SHP77 treated with DMSO at 0.1 percent for 48 hours (cell line): ENCODE measurements around the gene DPF1.
"Not testable (repeated sequence)": the region's sequence is repeated elsewhere in the genome, so short reads cannot be mapped to it uniquely, and the experiment has no call there.

Experiments
- DNase-seq: peaks from one replicate; lab custom pipeline; 2025; lab: John Stamatoyannopoulos, UW

DPF1 gene

GRCh38 chr19:38224014-38224862 is at the start of gene DPF1:
Gene DPF1, minus strand, starts transcription at chr19:38224222. Its CDS starts 80 bp downstream, at chr19:38224142.
- peak; percentile 61 for DNase-seq

GRCh38 chr19:38273499-38273898 is 49.5 kb upstream of the DPF1 start:
- no peak for DNase-seq

GRCh38 chr19:38270587-38271167 is 46.7 kb upstream of the DPF1 start:
- no peak for DNase-seq

GRCh38 chr19:38268539-38268938 is 44.5 kb upstream of the DPF1 start:
- DNase-seq, result no peak

- no peak for DNase-seq
These were observed 43.9 kb upstream of the DPF1 start for GRCh38 chr19:38267761-38268483.

GRCh38 chr19:38266981-38267597 is 43.1 kb upstream of the DPF1 start:
- DNase-seq, result no peak

GRCh38 chr19:38265921-38266429 is 42.0 kb upstream of the DPF1 start:
- no peak for DNase-seq

- no peak for DNase-seq
These were observed 41.3 kb upstream of the DPF1 start for GRCh38 chr19:38265213-38265861.

- no peak for DNase-seq
These were observed 40.6 kb upstream of the DPF1 start, which contains the start of gene SPINT2 for GRCh38 chr19:38264486-38265212. Gene SPINT2, plus strand, starts transcription at chr19:38264573. Its CDS starts 320 bp downstream, at chr19:38264893.

- DNase-seq, result no peak
These were observed 39.9 kb upstream of the DPF1 start for GRCh38 chr19:38263689-38264485.

- DNase-seq, result no peak
These were observed 38.7 kb upstream of the DPF1 start for GRCh38 chr19:38262585-38263268.

GRCh38 chr19:38261942-38262341 is 37.9 kb upstream of the DPF1 start:
- not testable (repeated sequence) for DNase-seq

- no peak for DNase-seq
These were observed 31.5 kb upstream of the DPF1 start for GRCh38 chr19:38255383-38256014.

GRCh38 chr19:38253788-38254187 is 29.8 kb upstream of the DPF1 start:
- DNase-seq, result no peak

- no peak for DNase-seq
These were observed 29.1 kb upstream of the DPF1 start for GRCh38 chr19:38252941-38253691.

GRCh38 chr19:38252385-38252784 is 28.4 kb upstream of the DPF1 start:
- no peak for DNase-seq

- no peak for DNase-seq
These were observed 27.6 kb upstream of the DPF1 start for GRCh38 chr19:38251564-38252051.
